GM12874 (cell line): ENCODE measurements around the gene SLC30A10.
A peak's percentile ranks its signal among the peaks of the same experiment; 100 is the strongest.

Experiments used
- CTCF ChIP-seq: IDR thresholded peaks from 2 replicates; pipeline ENCODE4 v1.5.1; 2011; ENCODE audit warnings: low read depth, mild to moderate bottlenecking, control low read depth, low read length, moderate library complexity; ENCODE audit not compliant: insufficient read depth

SLC30A10 gene

GRCh38 chr1:219876798-219877209 lies 51.6 kb downstream of the SLC30A10 start:
- 0 out of 2 replicates have a peak, but pooled peaks have one; percentile 12 for TF ChIP-seq CTCF

GRCh38 chr1:219875860-219876259 lies 52.5 kb downstream of the SLC30A10 start:
- TF ChIP-seq CTCF, result no peak

DNA sequence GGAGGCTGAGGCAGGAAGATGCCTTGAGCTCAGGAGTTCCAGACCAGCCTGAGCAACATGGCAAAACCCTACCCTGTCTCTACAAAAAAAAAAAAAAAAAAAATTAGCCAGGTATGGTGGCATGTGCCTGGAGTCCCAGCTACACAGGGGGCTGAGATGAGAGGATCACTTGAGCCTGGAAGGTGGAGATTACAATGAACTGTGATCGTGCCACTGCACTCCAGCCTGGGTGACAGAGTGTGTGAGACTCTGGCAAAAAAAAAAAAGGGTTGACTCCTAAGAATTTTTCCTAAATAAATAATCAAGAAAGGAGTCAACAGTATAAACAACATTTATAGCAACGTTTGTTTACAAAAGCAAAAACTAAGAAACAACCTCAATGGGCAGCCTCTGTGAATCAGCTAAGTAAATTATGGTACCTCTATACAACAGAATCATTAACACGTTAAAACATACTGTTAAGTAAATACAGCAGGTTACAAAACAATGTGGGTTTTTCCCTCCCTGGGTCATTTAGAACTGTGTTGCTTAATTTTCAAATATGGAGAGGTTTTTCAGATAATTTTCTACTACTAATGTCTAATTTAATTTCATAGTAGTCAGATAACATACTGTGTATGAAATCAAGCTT lies 56.8 kb downstream of the SLC30A10 start:
- TF ChIP-seq CTCF, result no peak
